Left lung (tissue), 10 donors: ENCODE results near the gene YY1AP1. TPM values are rescaled to one million over a fixed set of nuclear protein-coding genes. Genes with fewer than 3 reads are reported as not detected.
"Not testable (repeated sequence)": the region's sequence is repeated elsewhere in the genome, so short reads cannot be mapped to it uniquely, and the experiment has no call there.

Source experiments
- ATAC-seq: fragments of 200-7000 bp; cut with Tn5 transposase; one replicate; pipeline ENCODE4 v1.9.1; 2020; ENCODE audit warnings: moderate library complexity
- DNase-seq, 4 donors: peaks; one replicate each; pipeline ENCODE4 v3.0.0-alpha.2; 2013 to 2020
- H3K27ac ChIP-seq, 2 donors: fragments of 200-600 bp; sonication (generic) in 1 of 2; one replicate each; pipeline versions ENCODE4 v1.5.0 to v1.8.0; 2020 to 2021
- H3K27me3 ChIP-seq, 2 donors: fragments of 200-600 bp; sonication (generic) in 1 of 2; one replicate each; pipeline versions ENCODE4 v1.5.0 to v1.8.0; 2020 to 2021
- H3K36me3 ChIP-seq, 2 donors: fragments of 200-600 bp; sonication (generic) in 1 of 2; one replicate each; pipeline versions ENCODE4 v1.5.0 to v1.8.0; 2020 to 2021
- H3K4me1 ChIP-seq, 2 donors: fragments of 200-600 bp; one replicate each; pipeline ENCODE4 v1.8.0; 2021
- H3K4me3 ChIP-seq, 2 donors: fragments of 200-600 bp; sonication (generic) in 1 of 2; one replicate each; pipeline versions ENCODE4 v1.5.0 to v1.8.0; 2020 to 2021; ENCODE audit warnings: mild to moderate bottlenecking in 1 of 2
- H3K9me3 ChIP-seq, 2 donors: fragments of 200-600 bp; sonication (generic) in 1 of 2; one replicate each; pipeline versions ENCODE4 v1.5.0 to v1.8.0; 2020 to 2021
- CTCF ChIP-seq, 2 donors: fragments of 200-600 bp; sonication (generic) in 1 of 2; IDR thresholded peaks; one replicate each; pipeline versions ENCODE4 v1.5.0 to v1.8.0; 2021; ENCODE audit warnings: antibody characterized with exemption in 2 of 2
- intact Hi-C, 2 donors: fragments of 100-400 bp; cut with DNase I; formaldehyde crosslinking; loops; one replicate each; pipeline versions ENCODE4 v1.11.2 to v1.14.2; 2022
- polyA plus RNA-seq, 6 donors: library from polyadenylated mRNA; unstranded; fragments of 120-200 nt; gene quantifications; one replicate each; pipeline ENCODE4 v1.2.1, GENCODE V29; 2013; ENCODE audit not compliant: insufficient read length in 6 of 6
- total RNA-seq, 2 donors: library from RNA; stranded (reverse); fragmentation: NEBNext Ultra II Directional; extraction: Animal tissue kit (Norgen Biotek cat#: 25700); gene quantifications; one replicate each; pipeline ENCODE4 v1.2.1, GENCODE V29; 2021
- donor health status: DM: no; HTN: yes; CAD: no.
- donor health status: DM: no; HTN: no; CAD: no.

YY1AP1 gene
- total and polyA plus RNA-seq, 8 donors = 43.7 to 89.8 (median 80.7) TPM

DNA sequence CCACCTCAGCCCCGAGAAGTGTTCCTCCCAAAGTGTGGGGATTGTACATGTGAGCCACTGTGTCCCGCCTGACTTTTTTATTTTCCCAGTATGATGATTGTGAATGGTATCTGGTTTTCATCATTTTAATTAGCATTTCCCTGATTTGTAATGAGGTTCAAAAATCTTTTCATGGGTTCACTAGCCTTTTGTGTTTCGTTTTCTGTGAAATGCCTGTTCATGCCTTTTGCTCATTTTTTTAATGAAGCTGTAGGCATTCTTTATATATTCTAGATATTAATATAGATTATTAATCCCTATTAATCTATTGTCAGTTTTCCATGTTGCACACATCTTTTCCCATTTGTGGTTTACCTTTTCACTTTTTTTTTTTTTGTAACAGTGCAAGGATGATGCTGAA is 20.8 kb upstream of the YY1AP1 start:
- H3K36me3 ChIP-seq = peaks cover 0 to 32% of the 10 kb centered on the region in 2 donors
- peaks cover 0 to 4% of the 10 kb centered on the region in 2 donors for H3K4me1 ChIP-seq
- H3K9me3 ChIP-seq = no peaks in the 10 kb centered on the region
- no peak overlapping the region for H3K27ac ChIP-seq
- H3K27me3 ChIP-seq = no peaks in the 10 kb centered on the region
- no peak for ATAC-seq
- no peak for DNase-seq
- intact Hi-C loops = no loop called here
- TF ChIP-seq CTCF (IDR thresholded peaks at IDR 0.05) = no peak
- no peak overlapping the region for H3K4me3 ChIP-seq

- Histone ChIP-seq H3K4me1 (peaks cover 0 to 11% of the 10 kb centered on the region in 2 donors), H3K4me3 (no peak overlapping the region), H3K9me3 (no peaks in the 10 kb centered on the region), H3K36me3 (peaks cover 0 to 15% of the 10 kb centered on the region in 2 donors), H3K27ac (no peak overlapping the region), H3K27me3 (no peaks in the 10 kb centered on the region)
- DNase-seq (no peak), ATAC-seq (no peak)
- intact Hi-C loops = no loop called here
- TF ChIP-seq CTCF (IDR thresholded peaks at IDR 0.05) = no peak
Measured at GRCh38 chr1:155706139-155706538, 17.6 kb upstream of the YY1AP1 start.

- H3K9me3 ChIP-seq, DNase-seq, H3K27me3 ChIP-seq, H3K36me3 ChIP-seq, ATAC-seq, H3K4me3 ChIP-seq, H3K27ac ChIP-seq, intact Hi-C loops: not testable (repeated sequence)
- H3K4me1 ChIP-seq = peaks cover 0 to 11% of the 10 kb centered on the region in 2 donors
Measured at GRCh38 chr1:155704414-155704813, 15.8 kb upstream of the YY1AP1 start.

DNA sequence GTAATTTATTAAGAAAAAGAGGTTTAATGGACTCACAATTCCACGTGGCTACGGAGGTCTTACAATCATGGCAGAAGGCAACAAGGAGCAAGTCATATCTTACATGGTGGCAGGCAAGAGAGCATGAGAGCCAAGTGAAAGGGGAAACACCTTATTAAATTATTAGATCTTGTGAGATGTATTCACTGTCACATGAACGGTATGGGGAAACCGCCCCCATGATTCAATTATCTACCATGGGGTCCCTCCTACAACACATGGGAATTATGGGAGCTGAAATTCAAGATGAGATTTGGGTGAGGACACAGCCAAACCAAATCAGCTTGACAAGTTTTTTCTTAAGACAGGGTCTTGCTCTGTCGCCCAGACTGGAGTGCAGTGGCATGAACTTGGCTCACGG is 14.6 kb upstream of the YY1AP1 start:
- intact Hi-C loops = no loop called here
- no peaks in the 10 kb centered on the region for H3K27me3 ChIP-seq
- DNase-seq (no peak), ATAC-seq (no peak)
- H3K4me1 ChIP-seq = peaks cover 0 to 11% of the 10 kb centered on the region in 2 donors
- H3K27ac ChIP-seq = no peak overlapping the region
- H3K36me3 ChIP-seq = no peaks in the 10 kb centered on the region
- H3K4me3 ChIP-seq = no peak overlapping the region
- no peak for TF ChIP-seq CTCF (IDR thresholded peaks at IDR 0.05)
- H3K9me3 ChIP-seq = no peaks in the 10 kb centered on the region

- H3K27ac ChIP-seq, ATAC-seq, H3K36me3 ChIP-seq, H3K9me3 ChIP-seq, H3K4me3 ChIP-seq, H3K27me3 ChIP-seq, intact Hi-C loops, DNase-seq, H3K4me1 ChIP-seq: not testable (repeated sequence)
Measured at GRCh38 chr1:155701675-155702074, 13.1 kb upstream of the YY1AP1 start.

- peaks cover 0 to 17% of the 10 kb centered on the region in 2 donors for H3K4me1 ChIP-seq
- H3K4me3 ChIP-seq, ATAC-seq, intact Hi-C loops, H3K36me3 ChIP-seq, H3K27ac ChIP-seq, H3K9me3 ChIP-seq, DNase-seq, H3K27me3 ChIP-seq: not testable (repeated sequence)
Measured at GRCh38 chr1:155699062-155699461, 10.5 kb upstream of the YY1AP1 start.

- ATAC-seq (no peak), DNase-seq (no peak)
- Histone ChIP-seq H3K4me3 (no peak overlapping the region), H3K4me1 (peaks cover 0 to 17% of the 10 kb centered on the region in 2 donors), H3K9me3 (no peaks in the 10 kb centered on the region), H3K27ac (no peak overlapping the region), H3K27me3 (no peaks in the 10 kb centered on the region), H3K36me3 (no peaks in the 10 kb centered on the region)
- intact Hi-C loops = no loop called here
- TF ChIP-seq CTCF (IDR thresholded peaks at IDR 0.05) = no peak
Measured at GRCh38 chr1:155698382-155699038, 9.9 kb upstream of the YY1AP1 start.

GRCh38 chr1:155697616-155698015 is 9.0 kb upstream of the YY1AP1 start:
- ATAC-seq, DNase-seq, H3K4me3 ChIP-seq, H3K36me3 ChIP-seq, intact Hi-C loops, H3K9me3 ChIP-seq, H3K27ac ChIP-seq, H3K27me3 ChIP-seq: not testable (repeated sequence)
- peaks cover 0 to 17% of the 10 kb centered on the region in 2 donors for H3K4me1 ChIP-seq
